H54 (cell line): Measurements from ENCODE around the gene ALPK3.

Source experiments
- DNase-seq: peaks from one replicate; pipeline ENCODE4 v3.0.0; 2011; ENCODE audit warnings: low spot score, mixed read lengths; ENCODE audit not compliant: insufficient read length
- FAIRE-seq: peaks from 3 replicates; lab custom pipeline; 2011; peaks lifted over from hg19 to GRCh38; lab: Jason Lieb, UNC
- POLR2A ChIP-seq: IDR thresholded peaks from 2 replicates; pipeline ENCODE4 v1.6.1; 2011; ENCODE audit warnings: low read depth, mild to moderate bottlenecking, low read length

Gene ALPK3

GRCh38 chr15:84883916-84884781 lies 67.0 kb downstream of the ALPK3 start, which contains the start of gene SLC28A1:
Gene SLC28A1 (plus strand): TSS chr15:84884662. CDS start chr15:84887761, 3,099 bp downstream.
- FAIRE-seq (no peak), DNase-seq (no peak)
- no peak for TF ChIP-seq POLR2A

- FAIRE-seq (no peak), DNase-seq (no peak)
- no peak for TF ChIP-seq POLR2A
Measured at GRCh38 chr15:84885801-84886200, 68.6 kb downstream of the ALPK3 start.

- TF ChIP-seq POLR2A: no peak
- DNase-seq: no peak
- no peak for FAIRE-seq
Measured at GRCh38 chr15:84886211-84886983, 69.2 kb downstream of the ALPK3 start.

- FAIRE-seq (no peak), DNase-seq (no peak)
- no peak for TF ChIP-seq POLR2A
Measured at GRCh38 chr15:84886984-84887299, 69.8 kb downstream of the ALPK3 start.

- no peak for DNase-seq
- FAIRE-seq: no peak
- TF ChIP-seq POLR2A: no peak
Measured at GRCh38 chr15:84887938-84888337, 70.8 kb downstream of the ALPK3 start.

- no peak for DNase-seq
- FAIRE-seq: no peak
- TF ChIP-seq POLR2A: no peak
Measured at GRCh38 chr15:84888639-84889038, 71.5 kb downstream of the ALPK3 start.

- FAIRE-seq: no peak
- no peak for DNase-seq
- no peak for TF ChIP-seq POLR2A
Measured at GRCh38 chr15:84889313-84889990, 72.3 kb downstream of the ALPK3 start.

- DNase-seq (no peak), FAIRE-seq (no peak)
- TF ChIP-seq POLR2A: no peak
Measured at GRCh38 chr15:84889991-84890669, 73.0 kb downstream of the ALPK3 start.

GRCh38 chr15:84890670-84891162 lies 73.6 kb downstream of the ALPK3 start:
- TF ChIP-seq POLR2A: no peak
- DNase-seq: no peak
- no peak for FAIRE-seq

- DNase-seq (no peak), FAIRE-seq (no peak)
- no peak for TF ChIP-seq POLR2A
Measured at GRCh38 chr15:84891339-84891738, 74.2 kb downstream of the ALPK3 start.

GRCh38 chr15:84892786-84893307 lies 75.7 kb downstream of the ALPK3 start:
- no peak for DNase-seq
- no peak for FAIRE-seq
- TF ChIP-seq POLR2A: no peak

- no peak for FAIRE-seq
- TF ChIP-seq POLR2A: no peak
Measured at GRCh38 chr15:84893607-84894006, 76.5 kb downstream of the ALPK3 start.

More at GRCh38 chr15:84893607-84894006, 76.5 kb downstream of the ALPK3 start:
- DNase-seq: no peak
